NCI-H748 (cell line): ENCODE results near the gene HORMAD2.
"Not testable (repeated sequence)": the region's sequence is repeated elsewhere in the genome, so short reads cannot be mapped to it uniquely, and the experiment has no call there.

Experiments used
- DNase-seq: peaks from one replicate; lab custom pipeline; 2025; ENCODE audit not compliant: unreplicated experiment; lab: John Stamatoyannopoulos, UW

The HORMAD2 gene

DNA sequence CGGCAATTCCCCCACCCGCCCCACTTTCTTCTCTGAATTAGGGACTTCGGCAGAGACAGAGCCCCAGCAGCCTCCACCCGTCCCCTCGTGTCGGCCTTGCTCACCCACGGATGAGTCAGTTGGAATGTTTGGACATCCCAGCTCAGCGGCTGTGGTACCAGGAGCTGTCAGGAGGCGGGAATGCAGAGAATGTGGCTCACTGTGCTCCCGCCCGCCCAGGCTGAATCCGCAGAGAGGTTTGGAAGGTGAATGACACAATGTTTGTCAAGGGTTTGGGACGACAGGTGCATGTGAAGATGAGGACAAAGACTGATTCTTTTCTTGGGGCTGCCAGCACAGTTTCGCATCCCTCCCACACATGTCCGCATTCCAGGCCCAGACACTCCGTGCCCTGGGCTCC lies 126.7 kb downstream of the HORMAD2 start:
- no peak for DNase-seq

DNA sequence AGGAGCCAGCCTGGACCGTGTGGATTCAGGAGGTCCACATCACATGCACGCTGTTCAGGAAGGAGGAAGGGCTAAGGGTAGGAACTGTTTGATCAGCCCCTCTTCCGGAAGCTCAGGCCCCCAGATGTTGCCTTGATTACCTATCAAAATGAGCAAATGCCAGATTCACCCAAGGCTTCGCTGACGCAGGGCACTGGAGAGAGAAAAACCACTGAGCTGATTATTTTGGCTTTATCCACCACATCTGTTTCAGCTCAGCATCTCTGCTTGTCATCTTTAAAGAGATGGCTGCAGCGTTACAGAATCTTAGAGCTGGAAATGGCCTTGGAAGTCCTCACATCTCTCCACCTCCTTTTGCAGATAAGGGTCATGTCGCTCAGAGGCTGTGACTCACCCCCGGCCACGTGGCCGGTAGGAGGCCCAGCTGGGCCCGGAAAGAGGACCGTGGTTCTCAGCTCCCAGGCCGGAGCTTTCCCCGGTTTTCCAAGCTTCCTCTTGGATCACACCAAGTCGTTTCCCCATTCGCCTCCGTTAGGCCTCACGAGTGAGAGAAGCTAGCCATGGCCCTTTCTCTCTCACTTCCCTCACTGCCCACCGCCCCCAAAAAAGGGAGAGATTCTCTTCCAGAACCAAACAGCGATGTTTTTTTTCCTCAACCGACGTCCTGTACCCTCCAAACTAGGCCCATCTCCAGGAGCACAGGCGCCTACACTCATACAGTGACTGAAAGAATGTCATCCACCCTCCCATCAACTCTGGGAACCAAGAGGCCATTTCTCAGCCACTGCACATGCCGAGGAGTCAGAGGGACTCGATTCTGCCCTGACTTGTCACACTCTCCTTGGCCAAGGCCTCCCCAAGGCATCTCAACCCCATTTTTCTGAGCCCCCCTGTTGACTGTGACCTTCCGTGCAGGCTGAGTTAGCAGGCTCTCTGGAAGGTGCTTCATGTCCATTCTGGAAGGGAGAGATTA lies 128.7 kb downstream of the HORMAD2 start:
- DNase-seq = no peak

DNA sequence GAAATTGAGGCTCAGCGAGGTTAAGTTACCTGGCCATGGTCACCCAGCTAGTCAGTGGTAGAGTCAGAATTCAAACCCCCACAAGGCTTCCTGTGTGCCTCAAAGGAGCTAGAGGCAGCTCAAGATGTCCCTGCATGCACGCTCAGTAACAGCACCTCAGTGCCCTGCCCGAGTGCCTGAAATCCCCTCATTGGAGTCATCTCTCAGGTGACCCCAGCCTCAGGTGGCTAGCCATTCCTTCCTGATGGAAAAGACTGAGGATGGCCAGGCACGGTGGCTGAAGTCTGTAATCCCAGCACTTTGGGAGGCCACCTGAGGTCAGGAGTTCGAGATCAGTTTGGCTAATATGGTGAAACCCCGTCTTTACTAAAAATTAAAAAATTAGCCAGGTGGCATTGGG lies 129.4 kb downstream of the HORMAD2 start:
- DNase-seq = no peak

DNA sequence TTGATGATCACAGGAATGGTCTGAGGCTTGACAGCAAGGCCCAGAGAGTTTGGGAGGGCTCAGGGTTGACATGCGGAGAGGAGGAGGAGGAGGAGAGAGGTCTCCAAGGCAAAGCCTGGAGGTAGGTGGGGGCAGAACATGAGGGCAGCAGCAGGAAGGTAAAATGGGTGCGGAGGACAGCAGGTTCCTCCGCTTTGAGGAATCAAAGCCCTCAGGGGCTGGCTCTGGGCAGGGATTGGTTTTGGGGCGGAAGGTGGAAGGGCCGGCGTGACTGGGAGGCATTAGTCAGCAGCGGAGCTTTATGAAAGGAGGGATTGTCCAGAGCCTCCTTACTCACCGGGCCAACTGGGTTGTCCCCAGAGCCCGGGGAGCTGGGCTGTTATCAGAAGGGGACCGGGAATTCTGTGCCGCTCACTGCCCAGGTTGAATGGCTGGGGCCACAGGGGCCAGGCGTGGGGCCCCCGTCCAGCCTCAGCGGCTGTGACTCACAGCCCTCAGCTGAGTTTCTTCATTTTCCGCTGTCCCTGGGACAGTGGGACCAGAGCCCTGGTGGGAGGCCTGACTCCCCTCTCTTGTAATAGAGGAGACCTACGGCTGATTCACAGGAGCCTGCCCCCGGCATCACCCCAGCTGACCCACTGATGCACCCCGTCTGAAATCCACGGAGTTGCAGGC lies 130.1 kb downstream of the HORMAD2 start:
- no peak for DNase-seq

DNA sequence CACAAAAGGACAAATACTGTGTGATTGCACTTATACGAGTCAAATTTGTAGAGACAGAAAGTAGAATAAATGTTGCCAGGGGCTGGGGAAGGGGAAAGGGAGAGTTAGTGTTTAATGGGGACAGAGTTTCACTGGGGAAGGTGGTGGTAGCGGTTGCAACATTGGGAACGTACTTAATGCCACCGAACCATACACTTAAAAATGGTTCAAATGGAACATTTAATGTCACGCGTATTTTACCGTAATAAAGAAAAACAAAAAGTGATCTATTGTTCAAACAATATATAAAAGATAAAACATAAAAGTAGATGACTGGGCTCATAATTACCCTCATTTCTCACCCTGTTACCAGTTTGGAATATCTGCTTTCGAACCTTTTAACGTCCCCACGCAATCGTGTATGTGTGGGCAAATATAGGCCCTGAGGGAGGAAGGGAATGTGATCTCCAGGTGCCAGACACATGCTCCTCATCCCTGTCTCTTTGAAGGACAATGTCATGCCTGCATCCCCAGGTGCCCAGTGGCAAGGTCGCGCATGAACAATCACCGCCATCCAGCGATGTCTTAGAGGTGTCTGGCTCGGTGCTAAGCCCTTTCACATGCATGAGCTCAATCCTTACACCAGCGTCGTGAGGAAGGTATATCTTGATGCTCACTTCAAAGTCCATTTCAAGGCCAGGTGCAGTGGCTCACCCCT lies 131.0 kb downstream of the HORMAD2 start:
- no peak for DNase-seq

DNA sequence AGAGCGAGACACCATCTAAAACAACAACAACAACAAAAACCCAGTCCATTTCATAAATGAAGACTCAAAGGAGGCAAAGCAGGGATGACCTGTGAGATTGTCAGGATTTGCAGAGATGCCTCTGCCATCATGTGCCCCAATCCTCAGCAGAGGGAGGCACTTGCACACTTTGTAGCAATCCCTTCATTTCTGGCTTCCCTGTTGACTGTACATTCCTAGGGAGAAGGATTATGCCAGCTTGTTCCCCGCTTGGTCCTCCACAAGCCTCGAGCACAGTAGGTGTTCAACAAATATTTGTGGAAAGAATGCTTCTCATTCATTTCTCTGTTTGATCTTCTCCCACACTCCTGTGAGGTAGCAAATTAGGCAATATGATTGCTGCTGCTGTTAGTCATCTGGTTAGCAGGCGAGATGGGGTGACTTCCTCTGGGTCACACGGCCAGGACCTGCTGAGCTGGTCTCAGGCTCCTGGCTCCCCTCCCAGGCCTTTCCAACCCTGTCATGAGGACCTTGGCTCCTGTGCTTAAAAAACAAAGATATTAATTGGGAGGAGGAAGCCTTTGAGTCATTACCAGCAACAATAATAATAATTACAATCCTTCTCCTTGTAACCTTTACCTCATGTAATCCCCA lies 132.2 kb downstream of the HORMAD2 start:
- peak; percentile 49 for DNase-seq

DNA sequence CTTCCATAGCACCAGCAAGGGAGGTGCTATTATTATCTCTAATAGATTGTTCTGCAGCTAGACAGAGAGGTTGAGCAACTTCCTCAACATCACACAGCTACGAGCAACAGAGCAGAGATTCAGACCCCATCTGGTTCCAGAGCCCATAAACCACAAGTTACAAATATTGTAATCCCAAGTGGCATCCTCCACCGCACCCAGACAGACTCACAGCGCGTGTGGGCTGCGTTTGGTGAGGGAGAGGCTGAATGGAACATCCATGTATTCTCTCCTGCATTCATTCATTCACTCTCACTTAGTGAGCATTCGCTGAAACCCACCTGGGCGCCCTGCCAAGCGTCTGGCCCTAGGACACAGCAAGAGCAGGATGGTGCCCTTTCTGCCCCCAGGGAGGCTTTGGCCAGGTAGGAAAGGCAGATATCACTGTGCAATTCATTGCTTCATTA lies 132.8 kb downstream of the HORMAD2 start:
- no peak for DNase-seq

DNA sequence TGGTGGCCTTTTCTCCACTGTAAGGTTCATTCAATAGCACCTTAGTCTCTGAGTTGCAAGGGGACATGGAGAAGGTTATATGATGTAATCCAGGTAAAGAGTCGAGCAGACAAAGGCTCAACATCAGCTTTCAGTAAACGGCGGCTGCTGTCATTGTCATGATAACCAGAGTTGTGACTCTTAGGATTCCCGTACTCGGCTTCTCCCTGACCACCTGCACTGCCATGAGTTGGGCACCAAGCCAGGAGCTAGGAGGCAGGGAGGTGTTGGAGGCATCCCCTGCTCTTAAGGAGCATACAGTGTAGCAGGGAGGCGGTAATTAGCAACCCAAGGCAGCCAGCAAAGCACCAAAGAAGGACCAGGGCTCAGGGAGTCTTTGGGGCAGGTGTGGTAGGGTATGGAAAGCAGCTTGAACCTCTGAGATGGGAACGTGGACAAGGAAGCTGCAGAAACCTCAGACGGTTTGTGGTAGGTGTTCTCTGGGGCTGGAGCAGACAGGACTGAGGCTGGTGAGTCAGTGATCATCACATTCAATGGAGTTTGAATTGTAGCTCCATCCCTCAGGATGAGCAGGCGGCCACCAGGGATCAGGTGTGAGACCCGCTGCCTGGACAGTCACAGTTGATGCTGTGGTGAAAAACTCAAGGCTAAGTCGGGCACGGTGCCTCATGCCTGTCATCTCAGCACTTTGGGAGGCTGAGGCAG lies 134.6 kb downstream of the HORMAD2 start:
- DNase-seq = peak; percentile 39

DNA sequence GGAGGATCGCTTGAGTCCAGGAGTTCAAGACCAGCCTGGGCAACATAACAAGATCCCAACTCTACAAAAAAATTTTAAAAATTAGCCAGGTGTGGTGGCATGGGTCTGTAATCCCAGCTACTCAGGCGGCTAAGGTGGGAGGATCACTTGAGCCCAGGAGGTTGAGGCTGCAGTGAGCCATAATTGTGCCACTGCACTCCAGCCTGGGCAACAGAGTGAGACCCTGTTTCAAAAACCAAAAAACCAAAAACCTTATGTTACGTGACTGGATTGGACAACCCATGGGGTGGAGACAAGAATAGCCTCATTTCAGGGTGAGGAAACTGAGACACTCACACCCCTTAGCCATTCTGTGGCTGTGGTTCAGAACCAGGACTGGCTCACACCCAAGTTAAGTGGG lies 136.0 kb downstream of the HORMAD2 start:
- DNase-seq = not testable (repeated sequence)

DNA sequence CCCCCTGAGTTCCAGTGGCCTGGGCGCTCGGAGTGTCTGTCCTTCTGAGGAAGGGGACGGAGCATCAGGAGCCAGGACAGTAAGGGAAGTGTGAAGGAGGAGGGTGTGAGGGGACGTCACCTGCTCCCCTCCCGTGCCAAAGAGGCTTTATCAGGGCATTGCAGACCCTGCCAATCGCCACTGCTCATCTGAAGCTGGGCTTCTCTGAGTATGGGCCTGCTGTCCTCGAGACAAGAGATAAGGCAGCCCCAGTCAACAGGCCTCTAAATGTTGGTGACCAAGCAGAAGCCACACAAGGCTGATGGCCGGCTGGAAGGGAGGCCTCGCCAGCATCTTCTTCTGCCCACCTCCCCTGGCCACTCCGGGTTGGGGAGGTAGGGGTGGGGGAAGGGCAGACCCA lies 136.4 kb downstream of the HORMAD2 start:
- no peak for DNase-seq

DNA sequence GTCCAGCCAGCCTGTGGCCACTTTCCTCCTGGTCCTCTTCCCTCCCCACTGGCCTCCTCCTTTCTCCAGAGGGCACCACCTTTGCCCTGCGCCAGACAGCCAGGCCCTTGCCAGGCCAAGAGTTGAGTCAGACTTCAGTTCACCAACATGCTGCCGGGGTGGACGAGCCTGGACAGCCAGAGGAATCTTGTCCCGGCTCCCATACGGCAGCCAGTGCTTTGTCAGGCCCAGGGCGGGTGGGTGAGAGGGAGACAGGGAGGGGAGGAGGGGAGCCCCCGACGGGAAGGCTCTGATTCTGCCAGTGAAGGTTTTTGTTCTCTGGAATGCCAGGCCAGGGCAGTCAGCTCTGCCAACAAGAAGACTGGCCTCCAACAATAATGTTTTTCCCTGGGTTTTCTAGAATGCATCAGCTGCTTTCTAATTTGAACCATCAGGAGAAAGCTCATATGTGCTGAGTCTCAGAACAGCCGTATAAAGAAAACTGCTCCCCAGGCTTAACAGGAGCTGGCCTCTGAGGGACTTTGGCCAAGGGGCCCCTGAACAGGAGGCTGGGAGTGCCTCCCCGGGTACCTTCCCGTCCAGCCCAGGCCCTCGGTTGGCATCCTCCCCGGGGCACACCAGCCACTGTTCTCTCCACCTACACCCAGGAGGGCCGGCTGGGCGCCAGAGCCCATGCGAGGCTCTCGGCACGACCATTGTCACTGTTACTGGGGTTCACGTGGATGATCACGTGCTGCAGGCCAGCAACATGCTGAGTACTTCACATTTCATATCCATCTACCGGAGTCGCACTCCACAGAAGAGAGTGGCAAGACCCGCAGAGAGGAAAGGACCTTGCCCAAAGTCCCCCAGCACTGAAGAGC lies 137.7 kb downstream of the HORMAD2 start:
- DNase-seq = no peak

DNA sequence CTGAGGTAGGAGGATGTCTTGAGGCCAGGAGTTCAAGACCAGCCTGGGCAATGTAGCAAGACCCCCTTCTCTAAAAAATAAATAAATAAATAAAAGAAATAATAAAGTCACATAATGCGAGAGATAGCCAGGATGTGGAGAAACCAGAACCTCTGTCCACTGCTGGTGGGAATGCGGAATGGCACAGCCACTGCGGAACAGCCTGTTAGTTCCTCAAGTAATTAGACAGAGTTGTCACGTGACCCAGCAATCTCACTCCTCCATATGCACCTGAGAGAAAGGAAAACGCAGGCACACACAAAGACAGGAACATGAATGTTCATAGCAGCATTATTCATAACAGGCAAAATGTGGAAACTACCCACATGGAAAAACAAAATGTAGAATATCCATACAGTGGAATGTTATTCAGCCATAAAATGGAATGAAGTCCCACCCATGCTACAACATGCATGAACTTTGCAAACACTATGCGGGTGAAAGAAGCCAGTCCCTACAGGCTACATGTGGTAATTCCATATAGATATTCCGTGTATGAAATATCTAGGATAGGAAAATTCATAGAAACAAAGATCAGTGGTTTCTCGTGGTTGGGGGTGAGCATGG lies 138.9 kb downstream of the HORMAD2 start:
- no peak for DNase-seq

DNA sequence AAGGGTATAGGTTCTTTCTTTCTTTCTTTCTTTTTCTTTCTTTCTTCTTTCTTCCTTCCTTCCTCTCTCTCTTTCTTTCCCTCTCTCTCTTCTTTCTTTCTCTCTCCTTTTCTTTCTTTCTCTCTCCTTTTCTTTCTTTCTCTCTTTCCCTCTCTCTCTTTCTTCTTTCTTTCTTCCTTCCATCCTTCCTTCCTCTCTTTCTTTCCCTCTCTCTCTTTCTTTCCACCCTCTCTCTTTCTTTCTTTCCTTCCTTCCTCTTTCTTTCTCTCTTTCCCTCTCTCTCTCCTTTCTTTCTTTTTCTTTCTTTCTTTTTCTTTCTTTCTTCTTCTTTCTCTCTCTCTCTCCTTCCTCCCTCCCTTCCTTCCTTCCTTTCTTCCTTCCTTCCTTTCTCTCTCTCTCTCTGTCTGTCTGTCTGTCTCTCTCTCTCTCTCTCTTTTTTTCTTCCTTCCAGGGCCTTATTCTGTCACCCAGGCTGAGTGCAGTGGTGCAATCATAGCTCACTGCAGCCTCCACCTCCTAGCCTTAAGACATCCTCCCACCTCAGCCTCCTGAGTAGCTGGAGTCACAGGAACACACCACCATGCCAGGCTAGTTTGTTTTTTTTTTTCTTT lies 139.5 kb downstream of the HORMAD2 start:
- DNase-seq = no peak

DNA sequence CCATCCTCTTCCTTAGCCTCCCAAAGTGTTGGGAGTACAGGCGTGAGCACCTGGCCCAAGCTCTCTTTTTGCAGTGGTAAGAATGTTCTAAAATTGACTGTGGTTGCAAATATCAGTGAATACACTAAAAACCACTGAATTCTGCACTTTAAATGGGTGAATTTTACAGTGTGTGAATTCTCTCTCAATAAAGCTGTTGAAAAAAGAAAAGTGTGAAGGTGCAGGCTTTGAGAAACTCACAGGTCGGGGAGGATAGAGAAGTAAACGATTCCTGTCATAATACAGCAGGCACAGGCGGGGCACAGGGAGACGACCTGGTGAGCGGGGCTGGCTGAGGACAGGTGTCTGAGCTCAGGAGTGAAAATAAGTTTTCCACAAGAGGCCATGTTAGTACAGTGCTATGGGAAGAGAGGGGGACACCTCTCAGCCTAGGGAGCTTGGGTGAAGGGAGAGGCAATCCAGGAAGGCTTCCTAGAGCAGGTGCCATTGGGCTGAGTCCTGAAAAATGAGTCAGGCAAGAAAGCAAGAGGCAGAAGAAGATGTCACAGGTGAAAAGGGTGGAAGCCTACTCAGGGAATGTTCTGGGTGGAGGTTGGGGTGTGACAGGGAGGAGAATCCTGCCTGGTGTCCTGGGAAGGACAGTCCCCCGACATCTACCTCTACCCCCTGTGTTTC lies 140.2 kb downstream of the HORMAD2 start:
- DNase-seq = no peak

DNA sequence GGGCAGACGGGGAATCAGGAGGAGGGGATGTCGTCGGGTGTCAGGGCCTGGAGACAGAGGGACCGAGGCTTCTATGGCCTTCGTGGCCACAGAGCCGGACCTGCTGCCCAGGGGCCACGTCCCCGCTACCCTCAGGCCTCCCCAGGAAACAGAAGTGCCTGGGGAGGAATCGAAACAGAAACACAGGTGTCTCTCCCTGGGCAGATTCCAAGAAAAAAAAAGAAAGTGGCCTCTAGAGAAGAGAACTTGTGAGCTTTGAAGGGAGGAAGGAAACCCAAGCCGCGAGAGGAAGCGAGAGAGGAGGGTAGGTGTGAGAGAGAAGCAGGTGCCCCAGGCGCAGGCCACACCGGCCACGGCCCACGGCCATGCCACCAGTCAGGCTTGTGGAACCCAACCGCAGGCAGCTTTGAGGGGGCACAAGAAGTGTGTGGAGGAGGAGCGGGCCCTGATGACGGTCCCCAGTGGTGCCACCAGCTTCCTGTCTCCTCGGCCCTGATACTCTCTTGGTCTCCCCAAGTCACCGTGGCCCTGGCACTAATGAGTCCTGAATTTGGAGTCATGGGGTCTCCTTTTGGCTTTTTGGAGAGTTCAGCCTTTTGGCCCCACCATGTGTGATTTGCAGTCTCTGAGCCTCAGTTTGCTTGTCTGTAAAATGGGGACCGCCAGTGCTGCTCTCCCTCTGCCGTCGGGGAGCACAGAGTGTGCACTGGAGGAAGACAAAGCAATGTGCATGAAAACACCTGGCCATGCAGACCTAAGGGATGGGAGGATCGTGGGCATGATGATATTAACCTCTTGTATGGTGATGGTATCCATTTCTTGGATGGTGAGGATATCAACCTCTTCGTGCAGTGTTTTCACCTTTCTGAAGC lies 141.1 kb downstream of the HORMAD2 start:
- DNase-seq = no peak

DNA sequence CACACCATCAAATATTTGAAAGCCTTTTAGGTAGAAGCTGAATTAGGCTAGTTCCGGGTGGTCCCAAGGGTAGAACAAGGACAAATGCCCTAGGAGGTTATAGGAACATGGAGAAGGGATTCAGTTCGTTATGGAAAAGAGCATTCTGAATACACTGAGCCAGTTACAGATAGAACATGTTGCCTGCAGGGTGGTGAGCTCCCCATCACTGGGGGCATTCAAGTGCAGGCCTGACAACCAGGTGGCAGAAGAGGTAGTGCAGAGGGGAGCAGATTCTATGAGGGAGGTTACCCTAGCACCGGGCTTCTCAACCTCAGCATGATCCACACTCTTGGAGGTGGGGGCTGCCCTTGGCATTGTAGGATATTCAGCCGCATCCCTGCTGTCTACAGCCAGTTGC lies 142.1 kb downstream of the HORMAD2 start:
- no peak for DNase-seq

DNA sequence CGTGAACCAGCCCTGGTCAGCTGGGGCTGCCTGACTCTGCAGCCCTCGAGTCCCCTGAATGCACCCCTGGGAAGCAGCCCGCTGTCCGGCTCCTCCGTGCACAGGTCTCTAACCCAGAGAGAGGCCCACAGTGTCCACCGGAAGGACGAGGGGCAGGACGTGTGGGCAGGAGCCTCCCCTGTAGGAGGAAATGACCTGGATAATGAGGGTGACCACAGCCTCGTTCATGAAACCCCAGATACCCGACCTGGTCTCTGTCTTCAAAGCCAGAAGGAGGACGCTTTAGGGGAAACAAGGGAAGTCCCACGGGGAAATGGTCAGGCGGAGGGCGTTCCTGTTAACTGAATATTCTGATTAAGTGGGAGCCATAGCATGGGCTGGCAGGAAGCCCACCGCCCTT lies 143.0 kb downstream of the HORMAD2 start:
- DNase-seq = no peak
